Psoas muscle (tissue), 8 donors: ENCODE measurements around the gene SMG1. TPM values are rescaled to one million over a fixed set of nuclear protein-coding genes. Genes with fewer than 3 reads are reported as not detected.

Experiments
- ATAC-seq, 4 donors: fragments of 200-7000 bp; cut with Tn5 transposase; one replicate each; pipeline ENCODE4 v1.9.1; 2020; ENCODE audit warnings: moderate library complexity in 3 of 4, mild to moderate bottlenecking in 2 of 4
- DNase-seq, 2 donors: peaks; one replicate each; pipeline ENCODE4 v3.0.0-alpha.2; 2020
- H3K27ac ChIP-seq: fragments of 200-600 bp; one replicate; pipeline ENCODE4 v1.8.0; 2022
- H3K27me3 ChIP-seq, 3 donors: fragments of 200-600 bp in 1 of 3; one replicate each; pipeline versions ENCODE4 v1.6.1 to v1.8.0; 2013 to 2022; ENCODE audit warnings: low read length in 2 of 3, mild to moderate bottlenecking in 2 of 3, moderate library complexity in 1 of 3; ENCODE audit not compliant: insufficient read depth in 3 of 3
- H3K36me3 ChIP-seq, 2 donors: fragments of 200-600 bp in 1 of 2; one replicate each; pipeline versions ENCODE4 v1.6.1 to v1.8.0; 2013 to 2022; ENCODE audit warnings: low read depth in 1 of 2, mild to moderate bottlenecking in 1 of 2, moderate library complexity in 1 of 2; ENCODE audit not compliant: insufficient read depth in 1 of 2
- H3K4me1 ChIP-seq: fragments of 200-600 bp; one replicate; pipeline ENCODE4 v1.8.0; 2022
- H3K4me3 ChIP-seq: fragments of 200-600 bp; one replicate; pipeline ENCODE4 v1.8.0; 2022; ENCODE audit warnings: mild to moderate bottlenecking
- H3K9me3 ChIP-seq: fragments of 200-600 bp; one replicate; pipeline ENCODE4 v1.8.0; 2022
- CTCF ChIP-seq: fragments of 200-600 bp; IDR thresholded peaks from one replicate; pipeline ENCODE4 v1.8.0; 2022; ENCODE audit warnings: antibody characterized with exemption
- WGBS, 3 donors: extraction: QIAGEN DNeasy Blood & Tissue Kit; methylation state at CpG; one replicate each; pipeline versions ENCODE4 v1.1.6 to v1.1.7; 2013; 5-methylcytosine and 5-hydroxymethylcytosine counted together
- intact Hi-C, 2 donors: fragments of 100-400 bp; cut with DNase I; formaldehyde crosslinking; loops; one replicate each; pipeline versions ENCODE4 v1.11.0 to v1.14.2; 2022
- polyA plus RNA-seq, 3 donors: library from polyadenylated mRNA; stranded (reverse); fragments of 200-250 nt; gene quantifications; one replicate each; pipeline ENCODE4 v1.2.3, GENCODE V29; 2013
- total RNA-seq, 4 donors: library from RNA; stranded (reverse); fragmentation: NEBNext Ultra II Directional in 2 of 4; extraction: Animal tissue kit (Norgen Biotek cat#: 25700) in 2 of 4; gene quantifications; one replicate each; pipeline versions ENCODE4 v1.2.1 to v1.2.4, GENCODE V29; 2021 to 2023
- donor health status: healthy with polysubstance abuse.
- donor health status: DM: no; HTN: no; CAD: no; lungs with moderate emphysema.
- donor health status: Bipolar disorder and iron deficiency.
- donor health status: healthy.
- donor health status: DM: yes; HTN: yes; CAD: no.
- donor health status: DM: no; HTN: no; CAD: no.
- donor health status: DM: no; HTN: no; CAD: no.
- donor health status: DM: yes; HTN: yes; CAD: no.

SMG1 gene
- total and polyA plus RNA-seq, 7 donors: 12.1 to 160 (median 66.1) TPM

- Histone ChIP-seq H3K9me3 (no peaks in the 10 kb centered on the region), H3K4me1 (peaks cover 9% of the 10 kb centered on the region), H3K36me3 (no peaks in the 10 kb centered on the region), H3K27me3 (no peaks in the 10 kb centered on the region), H3K27ac (no peak overlapping the region), H3K4me3 (no peak overlapping the region)
- no peak for DNase-seq
- TF ChIP-seq CTCF: no peak
- no peak for ATAC-seq
- intact Hi-C loops: no loop called here
These were observed 27.3 kb upstream of the SMG1 start for GRCh38 chr16:18953547-18953946.

GRCh38 chr16:18950469-18951185, 24.4 kb upstream of the SMG1 start:
- Histone ChIP-seq H3K27ac (no peak overlapping the region), H3K4me1 (no peaks in the 10 kb centered on the region), H3K9me3 (no peaks in the 10 kb centered on the region), H3K36me3 (no peaks in the 10 kb centered on the region), H3K4me3 (no peak overlapping the region), H3K27me3 (no peaks in the 10 kb centered on the region)
- WGBS, 3 donors: 89 to 92% (median 91%) methylated on average over 11 of the region's 11 CpGs
- DNase-seq (no peak), ATAC-seq (no peak)
- intact Hi-C loops: no loop called here
- no peak for TF ChIP-seq CTCF

GRCh38 chr16:18948372-18949020, 22.3 kb upstream of the SMG1 start:
- Histone ChIP-seq H3K27me3 (no peaks in the 10 kb centered on the region), H3K4me3 (no peak overlapping the region), H3K27ac (no peak overlapping the region), H3K36me3 (no peaks in the 10 kb centered on the region), H3K4me1 (no peaks in the 10 kb centered on the region), H3K9me3 (no peaks in the 10 kb centered on the region)
- DNase-seq (no peak), ATAC-seq (no peak)
- intact Hi-C loops: no loop called here
- no peak for TF ChIP-seq CTCF
- 82 to 83% (median 82%) methylated on average over 9 of the region's 9 CpGs for WGBS, 3 donors

GRCh38 chr16:18945233-18945632, 19.0 kb upstream of the SMG1 start:
- H3K27ac ChIP-seq: no peak overlapping the region
- no peak overlapping the region for H3K4me3 ChIP-seq
- 62 to 75% (median 72%) methylated on average over 7 of the region's 7 CpGs for WGBS, 3 donors
- H3K27me3 ChIP-seq: no peaks in the 10 kb centered on the region
- no peaks in the 10 kb centered on the region for H3K9me3 ChIP-seq
- DNase-seq: no peak
- TF ChIP-seq CTCF: no peak
- H3K36me3 ChIP-seq: no peaks in the 10 kb centered on the region
- intact Hi-C loops: no loop called here
- H3K4me1 ChIP-seq: no peaks in the 10 kb centered on the region
- no peak for ATAC-seq
